Fibroblast of skin of back (primary cell): ENCODE data around the gene ESRRA.
A peak's percentile ranks its signal among the peaks of the same experiment; 100 is the strongest.
"Not testable (repeated sequence)": the region's sequence is repeated elsewhere in the genome, so short reads cannot be mapped to it uniquely, and the experiment has no call there.

Experiments
- DNase-seq: peaks from one replicate; pipeline ENCODE4 v3.0.0-alpha.2; 2013

The ESRRA gene

GRCh38 chr11:64292460-64293254 is 12.7 kb upstream of the ESRRA start:
- DNase-seq = no peak

- DNase-seq = peak; percentile 63
Observed at GRCh38 chr11:64294774-64295173, 10.6 kb upstream of the ESRRA start.

- no peak for DNase-seq
Observed at GRCh38 chr11:64295760-64296159, 9.6 kb upstream of the ESRRA start.

GRCh38 chr11:64296236-64296635 is 9.1 kb upstream of the ESRRA start:
- no peak for DNase-seq

GRCh38 chr11:64296830-64297698 is 8.3 kb upstream of the ESRRA start:
- DNase-seq = no peak

- DNase-seq = no peak
Observed at GRCh38 chr11:64297699-64298358, 7.5 kb upstream of the ESRRA start.

GRCh38 chr11:64298966-64299846 is 6.1 kb upstream of the ESRRA start:
- no peak for DNase-seq

- DNase-seq = no peak
Observed at GRCh38 chr11:64299847-64300648, 5.3 kb upstream of the ESRRA start, which contains the start of gene CATSPERZ. TSS of gene CATSPERZ (plus strand) at chr11:64300358. CDS start at chr11:64300411, 53 bp downstream.

GRCh38 chr11:64303109-64304031 is 2.0 kb upstream of the ESRRA start:
- DNase-seq = no peak

- no peak for DNase-seq
Observed at GRCh38 chr11:64304032-64304315, 1.4 kb upstream of the ESRRA start.

- peak; percentile 85 for DNase-seq
Observed at GRCh38 chr11:64304316-64305072, 830 bp upstream of the ESRRA start.

- DNase-seq = peak; percentile 54
Observed at GRCh38 chr11:64305691-64306562, 603 bp downstream of the ESRRA start.

- no peak for DNase-seq
Observed at GRCh38 chr11:64306563-64306875, 1.2 kb downstream of the ESRRA start.

- no peak for DNase-seq
Observed at GRCh38 chr11:64306876-64307622, 1.7 kb downstream of the ESRRA start.

- DNase-seq = not testable (repeated sequence)
Observed at GRCh38 chr11:64307795-64308194, 2.5 kb downstream of the ESRRA start.

- DNase-seq = no peak
Observed at GRCh38 chr11:64312947-64313346, 7.6 kb downstream of the ESRRA start.

GRCh38 chr11:64313491-64314145 is 8.3 kb downstream of the ESRRA start:
- DNase-seq = no peak
